Measurements from ENCODE around the gene ATRNL1. TPM values are rescaled to one million over a fixed set of nuclear protein-coding genes. Genes with fewer than 3 reads are reported as not detected.

The ATRNL1 gene
- total RNA-seq, 4 donors from 2014 or later = 0.34 to 0.98 (median 0.44) TPM; not detected in 1

- no peak for TF ChIP-seq CTCF (IDR thresholded peaks at IDR 0.05; ENCODE audit: low read depth)
These were observed 479.7 kb downstream of the ATRNL1 start for GRCh38 chr10:115572740-115573455.

- TF ChIP-seq CTCF (IDR thresholded peaks at IDR 0.05; ENCODE audit: low read depth) = no peak
These were observed 487.1 kb downstream of the ATRNL1 start for GRCh38 chr10:115580239-115580638.

GRCh38 chr10:115593060-115593459 lies 499.9 kb downstream of the ATRNL1 start:
- TF ChIP-seq CTCF (IDR thresholded peaks at IDR 0.05; ENCODE audit: low read depth) = no peak

DNA sequence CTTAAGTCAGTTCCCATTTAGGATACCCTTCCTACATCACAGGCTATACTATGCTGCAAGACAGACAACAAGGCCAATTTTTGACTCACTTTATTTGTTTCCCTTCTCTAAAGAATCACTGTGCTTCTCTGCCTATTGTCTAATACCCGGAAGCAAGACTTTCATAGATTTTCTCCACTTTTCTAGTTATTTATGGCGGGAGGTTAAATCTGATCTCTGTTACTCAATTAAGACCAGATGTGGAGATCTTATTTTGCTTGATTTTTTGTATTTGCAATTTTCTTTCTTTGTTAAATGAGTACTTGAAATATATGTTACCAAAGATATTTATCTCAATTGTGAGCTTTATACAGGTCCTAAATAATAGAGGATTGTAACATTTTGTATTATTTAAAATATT lies 511.5 kb downstream of the ATRNL1 start:
- TF ChIP-seq CTCF (IDR thresholded peaks at IDR 0.05; ENCODE audit: low read depth) = no peak

DNA sequence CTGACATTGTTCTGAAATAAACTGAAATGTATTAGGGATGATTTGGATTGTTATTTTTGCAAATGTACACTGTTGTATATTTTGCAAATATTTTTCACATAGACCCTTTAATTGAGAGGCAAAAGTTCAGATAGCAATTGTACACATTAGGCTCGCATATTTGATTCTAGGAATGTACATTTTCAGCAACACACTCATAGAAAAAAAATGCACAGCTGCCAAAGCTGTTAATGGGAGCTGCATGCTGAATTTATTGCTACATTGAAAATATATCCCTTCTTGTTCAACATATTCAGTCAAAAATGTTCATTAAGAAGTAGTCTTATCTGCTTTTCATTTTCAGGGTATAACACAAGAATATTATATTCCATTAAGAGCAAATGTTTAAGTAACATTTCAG lies 512.9 kb downstream of the ATRNL1 start:
- TF ChIP-seq CTCF (IDR thresholded peaks at IDR 0.05; ENCODE audit: low read depth) = no peak

GRCh38 chr10:115606741-115607140 lies 513.6 kb downstream of the ATRNL1 start:
- no peak for TF ChIP-seq CTCF (IDR thresholded peaks at IDR 0.05; ENCODE audit: low read depth)

- no peak for TF ChIP-seq CTCF (IDR thresholded peaks at IDR 0.05; ENCODE audit: low read depth)
These were observed 531.3 kb downstream of the ATRNL1 start for GRCh38 chr10:115624448-115624847.

All from subcutaneous adipose tissue (tissue), 4 donors.